NCI-H1092 treated with DMSO at 0.1 percent for 48 hours (cell line): ENCODE data around the gene CRELD2.
A peak's percentile ranks its signal among the peaks of the same experiment; 100 is the strongest.

Experiments used
- DNase-seq: peaks from one replicate; lab custom pipeline; 2025; lab: John Stamatoyannopoulos, UW

CRELD2 gene

GRCh38 chr22:49967706-49968208 is 49.3 kb downstream of the CRELD2 start:
- DNase-seq, result no peak

GRCh38 chr22:49968313-49968830 is 49.9 kb downstream of the CRELD2 start:
- no peak for DNase-seq

GRCh38 chr22:49968831-49969661 is 50.6 kb downstream of the CRELD2 start:
- DNase-seq, result no peak

- DNase-seq, result no peak
Observed at GRCh38 chr22:49969751-49970527, 51.5 kb downstream of the CRELD2 start.

- DNase-seq, result peak; percentile 2
Observed at GRCh38 chr22:49970528-49971231, 52.2 kb downstream of the CRELD2 start.

GRCh38 chr22:49971232-49972162 is 53.1 kb downstream of the CRELD2 start:
- no peak for DNase-seq

GRCh38 chr22:49972163-49973017 is 54.0 kb downstream of the CRELD2 start:
- no peak for DNase-seq

- DNase-seq, result no peak
Observed at GRCh38 chr22:49973018-49973961, 54.9 kb downstream of the CRELD2 start.

- DNase-seq, result no peak
Observed at GRCh38 chr22:49975543-49976389, 57.3 kb downstream of the CRELD2 start.

GRCh38 chr22:49976439-49977175 is 58.2 kb downstream of the CRELD2 start:
- no peak for DNase-seq
